PC-9 (cell line): ENCODE data around the gene MAN1A1. TPM values are rescaled to one million over a fixed set of nuclear protein-coding genes. Genes with fewer than 3 reads are reported as not detected.
A peak's percentile ranks its signal among the peaks of the same experiment; 100 is the strongest.

Experiments used
- BruUV-seq: library from RNA; stranded (reverse); fragments of 400-500 nt; replicated peaks from 2 replicates; lab custom pipeline; 2021; lab: Mats Ljungman, UMichigan
- CTCF ChIA-PET: fragments of 300-600 bp; sonication (Branson Sonifier 250); formaldehyde crosslinking; loops from one replicate; lab custom pipeline; 2022; ENCODE audit warnings: antibody characterized with exemption; lab: Charles Lee
- POLR2A ChIA-PET: fragments of 300-600 bp; sonication (Branson Sonifier 250); formaldehyde crosslinking; loops from one replicate; lab custom pipeline; 2022; ENCODE audit warnings: antibody characterized with exemption; ENCODE audit not compliant: unreplicated experiment; lab: Charles Lee
- DNase-seq, 2 experiments: peaks; one replicate each; pipeline versions ENCODE4 v3.0.0 to v3.0.0-alpha.2; 2015 to 2022; ENCODE audit warnings: mixed read lengths in 1 of 2
- H2AFZ ChIP-seq: fragments of 200-600 bp; sonication (generic); 2 replicates; pipeline ENCODE4 v1.8.1; 2017; ENCODE audit warnings: antibody characterized with exemption
- H3F3A ChIP-seq: fragments of 200-600 bp; sonication (generic); 2 replicates; pipeline ENCODE4 v1.8.1; 2017; ENCODE audit warnings: antibody characterized with exemption, mild to moderate bottlenecking, low read depth; ENCODE audit not compliant: insufficient read depth
- H3K27ac ChIP-seq: fragments of 200-600 bp; sonication (generic); 2 replicates; pipeline ENCODE4 v1.6.1; 2016; ENCODE audit warnings: mixed run types
- H3K27me3 ChIP-seq: fragments of 200-600 bp; sonication (generic); 2 replicates; pipeline ENCODE4 v1.6.1; 2016; ENCODE audit warnings: low read depth, mixed run types; ENCODE audit not compliant: insufficient read depth
- H3K36me3 ChIP-seq: fragments of 200-600 bp; sonication (generic); 2 replicates; pipeline ENCODE4 v1.6.1; 2016; ENCODE audit warnings: low read depth, mixed run types
- H3K4me1 ChIP-seq: fragments of 200-600 bp; sonication (generic); replicated peaks from 2 replicates; pipeline ENCODE4 v1.6.1; 2016; ENCODE audit warnings: mixed run types; ENCODE audit not compliant: insufficient read depth
- H3K4me2 ChIP-seq: fragments of 200-600 bp; sonication (generic); 2 replicates; pipeline ENCODE4 v1.6.1; 2017; ENCODE audit warnings: mixed run types
- H3K4me3 ChIP-seq: fragments of 200-600 bp; sonication (generic); 2 replicates; pipeline ENCODE4 v1.6.1; 2016; ENCODE audit warnings: mixed run types
- H3K79me2 ChIP-seq: fragments of 200-600 bp; sonication (generic); 2 replicates; pipeline ENCODE4 v1.6.1; 2017; ENCODE audit warnings: low read depth, mixed run types
- H3K9me2 ChIP-seq: fragments of 200-600 bp; sonication (generic); 2 replicates; pipeline ENCODE4 v1.8.1; 2017; ENCODE audit warnings: mild to moderate bottlenecking; ENCODE audit not compliant: insufficient read depth
- H3K9me3 ChIP-seq: fragments of 200-600 bp; sonication (generic); 2 replicates; pipeline ENCODE4 v1.8.1; 2016; ENCODE audit warnings: low read depth; ENCODE audit not compliant: insufficient read depth
- H4K20me1 ChIP-seq: fragments of 200-600 bp; sonication (generic); 2 replicates; pipeline ENCODE4 v1.8.1; 2017; ENCODE audit not compliant: insufficient read depth
- EZH2 ChIP-seq: fragments of 200-600 bp; sonication (generic); IDR thresholded peaks from 2 replicates; pipeline ENCODE4 v1.8.0; 2017; ENCODE audit warnings: antibody characterized with exemption, low read depth
- intact Hi-C: fragments of 100-400 bp; cut with micrococcal nuclease; formaldehyde crosslinking; loops from one replicate; pipeline ENCODE4 v1.10.0; 2022; ENCODE audit not compliant: unreplicated experiment
- total RNA-seq: library from RNA; stranded (reverse); gene quantifications from 2 replicates; pipeline ENCODE4 v1.2.3, GENCODE V29; 2021
- TF ChIP-seq, protein P1 (sequence below): fragments of 200-600 bp; sonication (generic); conservative IDR thresholded peaks from 2 replicates; pipeline ENCODE4 v1.6.1; 2017; ENCODE audit warnings: mixed run types, antibody characterized with exemption, mild to moderate bottlenecking, moderate library complexity

Gene MAN1A1
- total RNA-seq, 1 experiment from 2014 or later, result 13.4 TPM

DNA sequence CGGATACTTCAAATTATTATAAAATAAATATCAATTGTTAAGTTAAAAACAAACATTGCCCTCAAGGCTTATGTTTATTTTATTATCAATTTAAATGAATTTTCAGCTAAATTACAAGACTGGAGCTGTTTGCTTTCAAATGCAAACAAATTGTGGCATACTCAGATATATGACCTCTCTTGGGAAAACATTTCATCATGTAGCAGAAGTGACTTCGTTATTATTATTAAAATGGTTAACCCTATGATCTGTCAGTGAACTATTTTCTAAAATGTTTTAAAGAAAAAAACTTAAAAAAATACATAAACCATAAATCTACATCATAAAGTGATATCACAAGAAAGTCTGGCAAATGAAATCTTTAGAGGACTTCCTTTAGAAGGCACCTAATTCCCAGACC lies 72.5 kb downstream of the MAN1A1 start:
- no TSS peak for BruUV-seq
- H4K20me1 ChIP-seq, result no peaks in the 10 kb centered on the region
- no peak overlapping the region for H3K4me3 ChIP-seq
- ChIA-PET POLR2A (no interaction called here), CTCF (no interaction called here)
- H3K9me3 ChIP-seq, result no peaks in the 10 kb centered on the region; the same call in none of the 2 replicates
- DNase-seq, result peak in 1 of 2 experiments; percentile 20
- H3K4me1 ChIP-seq, result no peaks in the 10 kb centered on the region
- H3K27me3 ChIP-seq, result no peaks in the 10 kb centered on the region
- no peak overlapping the region for H2AFZ ChIP-seq
- H3K27ac ChIP-seq, result no peak overlapping the region
- no peaks in the 10 kb centered on the region for H3F3A ChIP-seq
- no peak overlapping the region for H3K4me2 ChIP-seq
- TF ChIP-seq, protein P1, sequence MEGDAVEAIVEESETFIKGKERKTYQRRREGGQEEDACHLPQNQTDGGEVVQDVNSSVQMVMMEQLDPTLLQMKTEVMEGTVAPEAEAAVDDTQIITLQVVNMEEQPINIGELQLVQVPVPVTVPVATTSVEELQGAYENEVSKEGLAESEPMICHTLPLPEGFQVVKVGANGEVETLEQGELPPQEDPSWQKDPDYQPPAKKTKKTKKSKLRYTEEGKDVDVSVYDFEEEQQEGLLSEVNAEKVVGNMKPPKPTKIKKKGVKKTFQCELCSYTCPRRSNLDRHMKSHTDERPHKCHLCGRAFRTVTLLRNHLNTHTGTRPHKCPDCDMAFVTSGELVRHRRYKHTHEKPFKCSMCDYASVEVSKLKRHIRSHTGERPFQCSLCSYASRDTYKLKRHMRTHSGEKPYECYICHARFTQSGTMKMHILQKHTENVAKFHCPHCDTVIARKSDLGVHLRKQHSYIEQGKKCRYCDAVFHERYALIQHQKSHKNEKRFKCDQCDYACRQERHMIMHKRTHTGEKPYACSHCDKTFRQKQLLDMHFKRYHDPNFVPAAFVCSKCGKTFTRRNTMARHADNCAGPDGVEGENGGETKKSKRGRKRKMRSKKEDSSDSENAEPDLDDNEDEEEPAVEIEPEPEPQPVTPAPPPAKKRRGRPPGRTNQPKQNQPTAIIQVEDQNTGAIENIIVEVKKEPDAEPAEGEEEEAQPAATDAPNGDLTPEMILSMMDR, result no peak
- no peak for TF ChIP-seq EZH2
- intact Hi-C loops, result no loop called here
- H3K79me2 ChIP-seq, result no peaks in the 10 kb centered on the region
- H3K36me3 ChIP-seq, result peaks cover 5% of the 10 kb centered on the region; the same call in 1 of the 2 replicates
- no peaks in the 10 kb centered on the region for H3K9me2 ChIP-seq

DNA sequence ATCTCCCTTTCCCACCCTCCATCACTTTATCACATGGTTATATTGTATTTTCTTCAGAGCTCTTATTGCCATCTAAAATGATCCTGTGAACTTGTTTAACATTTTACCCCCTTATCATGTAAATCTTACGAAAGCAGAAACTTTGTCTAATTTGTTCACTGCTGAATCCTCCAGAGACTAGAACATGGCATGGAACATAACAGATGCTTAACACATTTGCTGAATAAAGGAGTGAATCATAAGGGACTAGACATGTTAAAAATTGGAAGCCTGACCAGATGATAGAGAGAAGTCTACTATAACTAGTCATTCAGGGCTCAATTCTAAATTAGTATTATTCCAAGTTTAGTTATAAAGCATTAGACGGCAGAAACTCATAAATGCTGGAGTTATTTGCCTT lies 73.3 kb downstream of the MAN1A1 start:
- H3K36me3 ChIP-seq, result peaks cover 5% of the 10 kb centered on the region; the same call in 1 of the 2 replicates
- no peaks in the 10 kb centered on the region for H3F3A ChIP-seq
- H3K4me1 ChIP-seq, result no peaks in the 10 kb centered on the region
- H3K9me2 ChIP-seq, result no peaks in the 10 kb centered on the region
- peaks cover 3% of the 10 kb centered on the region for H3K9me3 ChIP-seq
- H3K4me2 ChIP-seq, result no peak overlapping the region
- CTCF ChIA-PET, result no interaction called here
- H3K79me2 ChIP-seq, result no peaks in the 10 kb centered on the region
- peak in 1 of 2 experiments; percentile 8 for DNase-seq
- POLR2A ChIA-PET, result no interaction called here
- TF ChIP-seq, protein P1, result no peak
- TF ChIP-seq EZH2, result no peak
- no peaks in the 10 kb centered on the region for H4K20me1 ChIP-seq
- BruUV-seq, result no TSS peak
- intact Hi-C loops, result no loop called here
- no peak overlapping the region for H2AFZ ChIP-seq
- H3K4me3 ChIP-seq, result no peak overlapping the region
- H3K27me3 ChIP-seq, result no peaks in the 10 kb centered on the region
- H3K27ac ChIP-seq, result no peak overlapping the region

DNA sequence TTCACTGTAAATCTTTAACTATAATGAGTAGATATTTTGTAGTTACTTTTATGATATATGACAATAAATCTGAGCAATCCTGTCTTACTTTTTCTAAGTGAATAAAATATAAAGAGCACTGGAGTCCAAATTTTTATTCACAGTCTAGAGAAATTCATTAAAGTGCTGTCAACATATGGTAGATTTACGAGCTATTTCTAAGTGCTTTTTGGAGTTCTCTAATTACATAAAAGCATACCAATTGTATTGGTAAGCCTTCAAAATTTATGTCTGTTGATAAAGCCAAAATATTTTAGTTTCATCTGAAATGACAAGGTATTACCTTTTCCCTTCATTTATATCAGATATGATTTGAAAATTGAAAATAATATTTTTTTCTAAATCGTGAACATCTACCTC lies 75.4 kb downstream of the MAN1A1 start:
- Histone ChIP-seq H3K27ac (no peak overlapping the region), H2AFZ (no peak overlapping the region), H3K4me3 (no peak overlapping the region), H4K20me1 (no peaks in the 10 kb centered on the region), H3K4me2 (no peak overlapping the region), H3K9me2 (no peaks in the 10 kb centered on the region), H3K36me3 (peaks cover 5% of the 10 kb centered on the region; the same call in 1 of the 2 replicates), H3K27me3 (no peaks in the 10 kb centered on the region), H3F3A (no peaks in the 10 kb centered on the region), H3K79me2 (no peaks in the 10 kb centered on the region), H3K9me3 (peaks cover 12% of the 10 kb centered on the region), H3K4me1 (no peaks in the 10 kb centered on the region)
- intact Hi-C loops, result no loop called here
- ChIA-PET CTCF (no interaction called here), POLR2A (no interaction called here)
- no TSS peak for BruUV-seq
- DNase-seq, result peak in 1 of 2 experiments; percentile 32
- no peak for TF ChIP-seq EZH2
- TF ChIP-seq, protein P1, result no peak
